HCT116 (cell line): Measurements from ENCODE around the gene CPT1B. TPM values are rescaled to one million over a fixed set of nuclear protein-coding genes. Genes with fewer than 3 reads are reported as not detected.

Experiments used
- ATAC-seq: fragments of 200-7000 bp; cut with Tn5 transposase; 2 replicates; pipeline ENCODE4 v1.9.1; 2020; ENCODE audit warnings: mild to moderate bottlenecking, moderate library complexity
- BruUV-seq: library from RNA; stranded (reverse); fragments of 400-500 nt; replicated peaks from 2 replicates; lab custom pipeline; 2021; lab: Mats Ljungman, UMichigan
- CTCF ChIA-PET: fragments of 300-600 bp; sonication (Branson Sonifier 250); formaldehyde crosslinking; loops from one replicate; lab custom pipeline; 2021; ENCODE audit warnings: antibody characterized with exemption; lab: Charles Lee
- POLR2A ChIA-PET: fragments of 300-600, 350-600 bp; sonication (Branson Sonifier 250); formaldehyde crosslinking; loops from one replicate; lab custom pipeline; 2021; ENCODE audit warnings: antibody characterized with exemption; lab: Charles Lee
- RAD21 ChIA-PET, 2 experiments: fragments of 300-600 bp; sonication (Branson Sonifier 250); formaldehyde crosslinking; loops; one replicate each; lab custom pipeline; 2023; ENCODE audit warnings: low total read pairs in 2 of 2; ENCODE audit not compliant: uncharacterized antibody in 2 of 2, unreplicated experiment in 2 of 2, low non-redundant PET in 1 of 2; lab: Charles Lee
- DNase-seq: peaks from one replicate; pipeline ENCODE4 v3.0.0-alpha.2; 2010; ENCODE audit warnings: low read depth, low spot score
- H2AFZ ChIP-seq: fragments of 200-600 bp; shearing (Covaris generic), sonication (generic); 2 replicates; pipeline ENCODE4 v1.6.1; 2017; ENCODE audit warnings: low read depth, mixed run types, mixed read lengths, antibody characterized with exemption, low read length; ENCODE audit not compliant: poor library complexity, severe bottlenecking
- H3K27ac ChIP-seq: 2 replicates; pipeline ENCODE4 v1.5.1; 2012; ENCODE audit warnings: low read depth, low read length
- H3K27me3 ChIP-seq: fragments of 200-600 bp; sonication (generic); 2 replicates; pipeline ENCODE4 v1.6.1; 2016; ENCODE audit warnings: mixed run types, low read length, mixed read lengths; ENCODE audit not compliant: insufficient read depth
- H3K36me3 ChIP-seq, 2 experiments: fragments of 200-500 bp in 1 of 2; fragments of 200-600 bp in 1 of 2; sonication (Bioruptor generic) in 1 of 2; sonication (generic) in 1 of 2; 2 replicates each; pipeline versions ENCODE4 v1.5.1 to v1.6.1; 2014 to 2016; ENCODE audit warnings: low read length in 2 of 2, inconsistent platforms in 1 of 2, mixed read lengths in 1 of 2, mixed run types in 1 of 2; ENCODE audit not compliant: insufficient read depth in 2 of 2, control insufficient read depth in 1 of 2
- H3K4me1 ChIP-seq, 2 experiments: fragments of 200-600 bp in 1 of 2; sonication (generic) in 1 of 2; 2 replicates each; pipeline versions ENCODE4 v1.5.1 to v1.6.1; 2012 to 2017; ENCODE audit warnings: low read length in 2 of 2, inconsistent platforms in 1 of 2, mild to moderate bottlenecking in 1 of 2, mixed read lengths in 1 of 2, mixed run types in 1 of 2, moderate library complexity in 1 of 2; ENCODE audit not compliant: insufficient read depth in 2 of 2, control insufficient read depth in 1 of 2
- H3K4me2 ChIP-seq: fragments of 200-600 bp; sonication (generic); 2 replicates; pipeline ENCODE4 v1.6.1; 2017; ENCODE audit warnings: mixed run types, low read length, mixed read lengths
- H3K4me3 ChIP-seq, 2 experiments: fragments of 200-600 bp in 1 of 2; sonication (generic) in 1 of 2; replicated peaks in 1 of 2; 2 replicates each; pipeline ENCODE4 v1.5.1; 2011 to 2016; ENCODE audit warnings: low read length in 2 of 2, control low read depth in 1 of 2, low read depth in 1 of 2, mild to moderate bottlenecking in 1 of 2, mixed read lengths in 1 of 2, mixed run types in 1 of 2
- H3K79me2 ChIP-seq: fragments of 200-600 bp; sonication (generic); 2 replicates; pipeline ENCODE4 v1.6.1; 2017; ENCODE audit warnings: mild to moderate bottlenecking, mixed run types, low read length, moderate library complexity, mixed read lengths; ENCODE audit not compliant: insufficient read depth
- H3K9ac ChIP-seq: fragments of 200-600 bp; sonication (generic); 2 replicates; pipeline ENCODE4 v1.6.1; 2016; ENCODE audit warnings: low read length, mixed read lengths
- H3K9me2 ChIP-seq: fragments of 200-600 bp; sonication (generic), shearing (Covaris generic); 2 replicates; pipeline ENCODE4 v1.6.1; 2017; ENCODE audit warnings: mixed run types, mild to moderate bottlenecking, moderate library complexity; ENCODE audit not compliant: insufficient read depth
- H3K9me3 ChIP-seq, 2 experiments: fragments of 200-500 bp in 1 of 2; fragments of 200-600 bp in 1 of 2; sonication (Bioruptor generic) in 1 of 2; sonication (generic) in 1 of 2; 2 replicates each; pipeline ENCODE4 v1.6.1; 2014 to 2017; ENCODE audit warnings: low read length in 2 of 2, mixed read lengths in 2 of 2, inconsistent platforms in 1 of 2, low read depth in 1 of 2, mild to moderate bottlenecking in 1 of 2, mixed run types in 1 of 2, moderate library complexity in 1 of 2; ENCODE audit not compliant: control insufficient read depth in 1 of 2, insufficient read depth in 1 of 2
- H4K20me1 ChIP-seq: fragments of 200-600 bp; sonication (generic), shearing (Covaris generic); 2 replicates; pipeline ENCODE4 v1.6.1; 2017; ENCODE audit warnings: mixed run types, mild to moderate bottlenecking, moderate library complexity; ENCODE audit not compliant: insufficient read depth
- CBX3 ChIP-seq: IDR thresholded peaks from 2 replicates; pipeline ENCODE4 v1.6.1; 2012; ENCODE audit warnings: low read depth
- CEBPB ChIP-seq: IDR thresholded peaks from 2 replicates; pipeline ENCODE4 v1.6.1; 2012; ENCODE audit warnings: low read depth
- EGR1 ChIP-seq: IDR thresholded peaks from 2 replicates; pipeline ENCODE4 v1.6.1; 2012; ENCODE audit warnings: low read depth
- ELF1 ChIP-seq: IDR thresholded peaks from 2 replicates; pipeline ENCODE4 v1.6.1; 2012; ENCODE audit warnings: low read depth, borderline replicate concordance
- EZH2 ChIP-seq: fragments of 200-600 bp; sonication (generic); IDR thresholded peaks from 2 replicates; pipeline ENCODE4 v1.6.1; 2017; ENCODE audit warnings: antibody characterized with exemption, mixed run types
- REST ChIP-seq: IDR thresholded peaks from 2 replicates; pipeline ENCODE4 v1.6.1; 2012; ENCODE audit warnings: low read depth
- SP1 ChIP-seq: IDR thresholded peaks from 2 replicates; pipeline ENCODE4 v1.6.1; 2012; ENCODE audit warnings: low read depth
- SRF ChIP-seq: IDR thresholded peaks from 2 replicates; pipeline ENCODE4 v1.6.1; 2012; ENCODE audit warnings: low read depth
- TCF7L2 ChIP-seq: IDR thresholded peaks from 2 replicates; pipeline ENCODE4 v1.7.0; 2011; ENCODE audit warnings: borderline replicate concordance, inconsistent platforms; ENCODE audit not compliant: insufficient read depth, insufficient read length; ENCODE audit errors: extremely low read depth
- YY1 ChIP-seq: IDR thresholded peaks from 2 replicates; pipeline ENCODE4 v1.6.1; 2011; ENCODE audit warnings: low read length, low read depth, moderate library complexity, mild to moderate bottlenecking; ENCODE audit not compliant: insufficient replicate concordance; ENCODE audit errors: extremely low read depth
- ZBTB33 ChIP-seq: IDR thresholded peaks from 2 replicates; pipeline ENCODE4 v1.6.1; 2011; ENCODE audit warnings: mild to moderate bottlenecking, low read length, moderate library complexity; ENCODE audit not compliant: insufficient replicate concordance; ENCODE audit errors: extremely low read depth
- ZFX ChIP-seq: fragments of 450-650 bp; IDR thresholded peaks from 2 replicates; pipeline ENCODE4 v1.6.1; 2017
- ZNF274 ChIP-seq: fragments of 200-500 bp; sonication (Bioruptor generic); IDR thresholded peaks from 2 replicates; pipeline ENCODE4 v1.6.1; 2014; ENCODE audit warnings: mild to moderate bottlenecking, low read depth, low read length, inconsistent platforms
- intact Hi-C: fragments of 100-400 bp; cut with micrococcal nuclease; formaldehyde crosslinking; loops from 2 replicates; pipeline ENCODE4 v1.10.0; 2022
- total RNA-seq: library from RNA; stranded (reverse); gene quantifications from one replicate; pipeline ENCODE4 v1.2.1, GENCODE V29; 2021; ENCODE audit not compliant: unreplicated experiment

The CPT1B gene
- total RNA-seq, 1 experiment from 2014 or later: 35.1 TPM

- H3K79me2 ChIP-seq: no peaks in the 10 kb centered on the region
- H3K9me3 ChIP-seq: no peaks in the 10 kb centered on the region
- ChIA-PET RAD21 (no interaction called here), CTCF (interaction anchor here (1.0 kb wide), 1 partner anchor 12 kb away, joined by 4 read pairs; the partner anchor contains the start of gene SYCE3), POLR2A (no interaction called here)
- no peak overlapping the region for H3K4me2 ChIP-seq
- no peak overlapping the region for H3K27ac ChIP-seq
- H2AFZ ChIP-seq: no peak overlapping the region
- no peak overlapping the region for H3K4me3 ChIP-seq
- ATAC-seq (no peak), DNase-seq (no peak)
- TF ChIP-seq EGR1 (no peak), REST (no peak), CEBPB (no peak), ZNF274 (no peak), SP1 (no peak), ELF1 (no peak), EZH2 (no peak), YY1 (no peak), TCF7L2 (no peak), ZFX (no peak), SRF (no peak), ZBTB33 (no peak), CBX3 (no peak)
- no peaks in the 10 kb centered on the region for H3K36me3 ChIP-seq
- H3K9me2 ChIP-seq: no peaks in the 10 kb centered on the region
- no TSS peak for BruUV-seq
- H3K27me3 ChIP-seq: no peaks in the 10 kb centered on the region
- no peak overlapping the region for H3K9ac ChIP-seq
- H4K20me1 ChIP-seq: no peaks in the 10 kb centered on the region
- no peaks in the 10 kb centered on the region for H3K4me1 ChIP-seq
- intact Hi-C loops: no loop called here
These were observed 27.8 kb downstream of the CPT1B start for GRCh38 chr22:50550395-50550794.
